Hindlimb muscle (tissue), 1 donor: ENCODE results near the gene ADGRG1. TPM values are rescaled to one million over a fixed set of nuclear protein-coding genes. Genes with fewer than 3 reads are reported as not detected.

ENCODE experiments used
- DNase-seq: peaks from one replicate; pipeline ENCODE4 v3.0.0-alpha.2; 2013
- polyA plus RNA-seq: library from polyadenylated mRNA; unstranded; fragments of 120-200 nt; gene quantifications from one replicate; pipeline ENCODE4 v1.2.1, GENCODE V29; 2013; ENCODE audit not compliant: insufficient read length

The ADGRG1 gene
- polyA plus RNA-seq, 1 donor = 7.4 TPM

DNA sequence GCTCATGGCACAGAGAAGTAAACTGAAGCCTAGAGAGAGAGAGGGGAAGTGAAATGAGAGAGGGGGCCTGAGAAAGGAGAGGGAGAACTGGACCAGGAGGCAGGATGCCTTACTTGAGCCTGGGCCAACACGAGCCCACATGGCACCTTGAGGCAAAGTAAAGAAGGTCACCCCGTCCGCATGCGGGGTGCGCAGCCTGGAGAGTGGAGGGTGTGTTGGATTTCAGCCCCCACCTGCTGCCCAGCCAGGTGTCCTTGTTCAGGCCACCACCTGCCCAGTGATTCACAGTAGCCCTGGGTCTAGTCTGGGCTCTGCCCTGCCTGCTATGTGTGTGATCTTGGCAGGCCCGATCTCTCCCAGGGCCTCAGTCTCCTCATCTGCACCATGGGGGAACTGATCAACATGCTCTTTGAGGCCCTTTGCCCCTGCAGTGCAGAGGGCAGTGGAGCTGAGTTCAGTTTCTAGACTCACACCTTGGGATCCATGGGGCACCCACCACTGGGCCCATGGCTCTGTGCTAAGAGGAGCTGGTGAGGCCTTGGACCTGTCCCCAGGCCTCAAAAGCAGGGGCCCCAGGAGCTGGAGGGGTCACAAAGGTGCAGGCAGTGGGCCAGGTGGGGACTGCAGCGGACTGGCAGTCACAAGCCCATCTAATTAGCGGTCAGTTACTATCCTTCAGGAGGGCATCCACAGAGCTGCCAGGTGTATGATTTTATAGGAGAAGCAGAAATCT is 56.4 kb downstream of the ADGRG1 start:
- no peak for DNase-seq

GRCh38 chr16:57685633-57686032 is 57.2 kb downstream of the ADGRG1 start:
- DNase-seq = no peak

- DNase-seq = no peak
Measured at GRCh38 chr16:57686577-57686976, 58.1 kb downstream of the ADGRG1 start.

DNA sequence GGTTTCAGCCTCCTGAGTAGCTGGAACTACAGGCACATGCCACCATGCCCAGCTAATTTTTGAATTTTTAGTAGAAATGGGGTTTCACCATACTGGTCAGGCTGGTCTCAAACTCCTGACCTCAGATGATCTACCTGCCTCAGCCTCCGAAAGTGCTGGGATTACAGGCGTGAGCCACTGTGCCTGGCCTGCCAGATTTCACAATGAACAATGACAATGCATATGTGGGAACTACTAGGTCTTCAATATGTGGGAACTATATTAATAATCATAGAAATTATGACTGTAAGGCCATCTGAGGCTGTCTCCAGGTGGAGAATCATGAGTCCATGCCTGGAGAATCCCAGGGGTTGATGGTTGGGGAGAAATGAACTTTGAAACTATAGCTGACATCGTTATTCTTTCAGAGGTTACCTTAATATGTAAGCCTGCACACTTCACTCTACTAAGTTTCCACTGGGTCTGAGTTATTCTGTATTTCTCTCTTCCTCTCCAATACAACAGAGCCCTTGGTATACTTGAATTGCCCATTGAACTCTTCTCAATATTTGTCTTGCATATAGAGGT is 59.0 kb downstream of the ADGRG1 start:
- no peak for DNase-seq

- no peak for DNase-seq
Measured at GRCh38 chr16:57688487-57688986, 60.1 kb downstream of the ADGRG1 start.

- no peak for DNase-seq
Measured at GRCh38 chr16:57688987-57689761, 60.7 kb downstream of the ADGRG1 start.

GRCh38 chr16:57689762-57690558 is 61.5 kb downstream of the ADGRG1 start:
- DNase-seq = no peak

GRCh38 chr16:57690782-57691471 is 62.5 kb downstream of the ADGRG1 start:
- DNase-seq = no peak

- no peak for DNase-seq
Measured at GRCh38 chr16:57692636-57693035, 64.2 kb downstream of the ADGRG1 start.

- no peak for DNase-seq
Measured at GRCh38 chr16:57693550-57693949, 65.1 kb downstream of the ADGRG1 start.

DNA sequence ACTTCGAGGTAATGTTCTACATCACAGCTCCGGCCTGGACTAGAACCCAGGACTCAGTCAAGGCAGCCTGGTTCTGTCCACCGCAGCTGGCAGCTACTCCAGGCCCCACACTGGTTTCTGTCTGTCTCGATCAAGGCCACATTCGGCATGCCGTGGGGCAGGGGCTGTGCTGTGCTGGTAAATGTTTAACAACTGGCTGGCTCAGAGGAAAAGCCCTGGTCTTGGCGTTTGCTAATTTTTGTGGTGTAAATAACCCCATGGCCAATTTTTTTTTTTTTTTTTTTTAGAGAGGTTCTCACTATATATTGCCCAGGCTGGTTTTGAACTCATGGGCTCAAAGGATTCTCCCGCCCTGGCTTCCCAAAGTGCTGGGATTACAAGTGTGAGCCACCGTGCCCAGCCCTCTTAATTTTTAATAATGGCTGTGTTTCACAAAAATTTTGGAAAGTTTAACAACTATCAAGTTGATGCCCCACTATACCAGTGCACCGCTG is 65.8 kb downstream of the ADGRG1 start:
- DNase-seq = no peak

DNA sequence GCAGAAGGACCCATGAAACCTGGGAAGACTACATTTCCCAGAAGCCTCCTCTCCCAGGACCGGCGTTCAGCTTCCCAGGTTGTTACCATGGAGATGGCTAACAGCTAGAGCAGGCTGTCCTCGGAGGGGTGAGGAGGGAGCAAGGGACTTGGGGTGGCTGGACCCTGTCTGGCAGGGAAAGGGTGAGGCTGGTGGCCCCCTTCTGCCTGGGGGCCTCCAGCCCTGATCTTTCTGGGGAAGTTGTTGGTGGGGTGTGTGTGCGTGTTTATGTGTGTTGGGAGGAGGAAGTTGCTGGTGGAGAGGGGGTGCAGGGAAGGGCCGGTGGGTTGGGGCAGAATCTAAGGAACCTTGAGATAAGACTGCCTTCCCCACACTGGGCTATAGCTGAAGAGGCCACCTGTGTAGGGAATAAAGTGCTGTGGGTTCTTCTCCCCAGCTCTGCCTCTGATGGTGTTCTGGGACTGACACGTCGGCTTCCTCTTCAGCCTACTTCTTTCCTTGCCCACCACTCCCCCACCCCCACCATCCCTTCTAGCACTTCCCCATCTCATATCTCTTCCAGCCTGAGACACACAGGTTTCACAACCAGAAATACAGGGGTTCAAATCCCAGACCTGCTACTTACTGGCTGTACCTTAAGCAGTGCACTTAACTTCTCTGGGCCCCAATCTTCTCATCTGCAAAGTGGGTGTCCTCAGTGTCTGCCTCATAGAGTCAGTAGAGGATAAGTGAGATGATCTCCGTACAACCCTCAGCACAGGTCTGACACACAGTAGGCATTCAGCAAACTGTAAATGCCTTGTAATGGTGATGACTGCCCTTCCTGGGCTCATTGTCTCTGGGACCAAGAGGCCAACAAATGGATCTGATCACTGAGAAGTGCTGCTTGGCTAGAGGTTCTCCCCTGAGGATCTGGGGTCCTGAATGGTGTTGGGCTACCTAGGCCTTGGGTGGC is 66.6 kb downstream of the ADGRG1 start, which contains the start of gene DRC7:
Gene DRC7 (plus strand): TSS at position 82 of the 955 bp plus-strand sequence. CDS start 3,144 bp downstream, outside the sequence.
- peak; percentile 35 for DNase-seq

DNA sequence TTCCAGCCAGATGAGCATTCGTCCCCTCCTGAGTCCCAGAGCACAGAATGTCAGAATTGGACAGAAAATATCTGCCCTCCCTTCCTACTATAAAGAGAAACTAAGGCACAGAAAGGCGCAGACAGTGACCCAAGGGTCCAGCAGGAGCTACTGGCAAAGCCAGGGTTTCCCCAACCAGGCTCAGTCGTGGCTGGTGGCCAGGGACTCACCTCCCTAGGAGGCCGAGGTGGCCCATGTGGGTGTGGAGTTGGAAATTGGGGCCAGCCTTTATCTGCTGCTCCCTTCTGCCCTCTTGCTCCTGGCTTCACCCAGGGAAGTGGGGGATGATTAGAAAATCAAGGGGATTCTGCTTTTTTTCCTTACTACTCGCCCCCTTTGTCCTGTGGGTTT is 67.2 kb downstream of the ADGRG1 start:
- no peak for DNase-seq

GRCh38 chr16:57696240-57696639 is 67.8 kb downstream of the ADGRG1 start:
- DNase-seq = no peak

- no peak for DNase-seq
Measured at GRCh38 chr16:57697896-57698537, 69.6 kb downstream of the ADGRG1 start.

DNA sequence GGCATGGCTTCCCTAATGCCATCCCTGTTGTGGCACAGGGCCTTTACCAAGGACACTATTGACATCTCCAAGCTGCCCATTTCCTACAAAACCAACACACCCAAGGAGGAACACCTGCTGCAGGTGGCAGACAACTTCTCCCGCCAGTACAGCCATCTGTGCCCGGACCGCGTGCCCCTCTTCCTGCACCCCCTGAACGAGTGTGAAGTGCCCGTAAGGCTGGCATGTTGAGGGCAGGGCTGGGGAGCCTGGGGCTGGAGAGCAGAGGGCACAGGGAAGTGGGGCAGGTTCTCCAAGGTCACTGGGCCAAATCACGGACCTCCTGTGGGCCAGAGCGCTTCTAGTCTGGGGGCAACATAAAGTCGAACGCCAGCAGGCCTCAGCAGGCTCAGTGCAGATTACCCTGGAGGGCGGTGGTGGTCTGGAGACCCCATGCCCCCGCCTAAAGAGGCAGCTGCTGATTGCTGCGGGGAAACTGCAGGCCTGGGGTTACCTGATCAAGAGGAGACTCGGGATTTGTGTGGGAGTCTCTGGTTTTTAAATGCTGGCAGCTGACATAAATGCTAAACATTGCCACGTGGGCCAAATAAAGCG is 70.5 kb downstream of the ADGRG1 start:
- no peak for DNase-seq

DNA sequence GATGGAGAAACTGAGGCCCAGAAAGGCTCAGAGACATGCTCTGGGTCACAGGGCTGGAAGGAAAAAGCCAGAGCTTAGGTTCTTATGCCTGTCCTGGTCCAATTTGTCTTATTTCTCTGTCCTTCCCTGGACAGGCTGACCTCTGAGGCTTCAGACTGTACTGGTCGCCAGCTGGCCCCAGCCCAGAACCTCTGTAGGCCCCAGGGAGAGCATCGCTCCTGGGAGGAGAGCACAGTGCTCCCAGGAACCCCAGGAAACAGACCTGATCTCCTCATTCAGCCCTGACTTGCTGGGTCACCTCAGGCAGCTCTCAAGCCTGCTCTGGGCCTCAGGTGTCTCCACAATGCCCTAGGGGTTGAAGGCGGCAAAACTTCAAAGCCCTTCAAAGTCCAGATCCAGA is 71.1 kb downstream of the ADGRG1 start:
- DNase-seq = no peak

- no peak for DNase-seq
Measured at GRCh38 chr16:57699899-57700298, 71.5 kb downstream of the ADGRG1 start.

GRCh38 chr16:57700781-57701551 is 72.5 kb downstream of the ADGRG1 start:
- DNase-seq = no peak
